HepG2 (cell line): ENCODE data around the gene UNC5CL. TPM values are rescaled to one million over a fixed set of nuclear protein-coding genes. Genes with fewer than 3 reads are reported as not detected.

Experiments used
- DPF2 ChIP-seq: sonication (generic); formaldehyde crosslinking; IDR thresholded peaks from 2 replicates; pipeline ENCODE4 v1.4.0; 2020; ENCODE audit warnings: mild to moderate bottlenecking, low read depth, missing genetic modification reagents, borderline replicate concordance
- GLI4 ChIP-seq: sonication (generic); formaldehyde crosslinking; IDR thresholded peaks from 2 replicates; pipeline ENCODE4 v1.5.1; 2020; ENCODE audit warnings: missing genetic modification reagents, mild to moderate bottlenecking, moderate library complexity, borderline replicate concordance
- IKZF4 ChIP-seq: sonication (generic); formaldehyde crosslinking; IDR thresholded peaks from 2 replicates; pipeline ENCODE4 v1.5.1; 2020; ENCODE audit warnings: borderline replicate concordance, mild to moderate bottlenecking, low read depth, missing genetic modification reagents; ENCODE audit errors: not compliant biosample characterization
- MIER3 ChIP-seq: IDR thresholded peaks from 2 replicates; pipeline ENCODE4 v1.6.1; 2016; ENCODE audit warnings: missing compliant biosample characterization, borderline replicate concordance
- MZF1 ChIP-seq: sonication (generic); formaldehyde crosslinking; IDR thresholded peaks from 2 replicates; pipeline ENCODE4 v1.8.1; 2023; ENCODE audit warnings: mild to moderate bottlenecking, missing genetic modification reagents, borderline replicate concordance
- NR2C2 ChIP-seq: sonication (generic); formaldehyde crosslinking; IDR thresholded peaks from 2 replicates; pipeline ENCODE4 v1.4.0; 2020; ENCODE audit warnings: missing genetic modification reagents, mild to moderate bottlenecking, moderate library complexity, borderline replicate concordance
- PCBP1 ChIP-seq: fragments of 200-400 bp; formaldehyde crosslinking; IDR thresholded peaks from 2 replicates; pipeline ENCODE4 v1.6.1; 2017; ENCODE audit warnings: mild to moderate bottlenecking, low read depth, low read length, borderline replicate concordance
- RBAK ChIP-seq: sonication (generic); formaldehyde crosslinking; IDR thresholded peaks from 2 replicates; pipeline ENCODE4 v1.5.1; 2020; ENCODE audit warnings: mild to moderate bottlenecking, missing genetic modification reagents
- STAG1 ChIP-seq: sonication (generic); formaldehyde crosslinking; IDR thresholded peaks from 2 replicates; pipeline ENCODE4 v1.4.0; 2020; ENCODE audit warnings: missing genetic modification reagents
- TEAD2 ChIP-seq: sonication (generic); formaldehyde crosslinking; IDR thresholded peaks from 2 replicates; pipeline ENCODE4 v1.9.0; 2021; ENCODE audit warnings: missing genetic modification reagents
- YEATS2 ChIP-seq: sonication (generic); formaldehyde crosslinking; IDR thresholded peaks from 2 replicates; pipeline ENCODE4 v1.4.0; 2020; ENCODE audit warnings: missing genetic modification reagents, borderline replicate concordance
- ZBTB1 ChIP-seq: sonication (generic); formaldehyde crosslinking; IDR thresholded peaks from 2 replicates; pipeline ENCODE4 v1.4.0; 2020; ENCODE audit warnings: missing genetic modification reagents, borderline replicate concordance
- ZIK1 ChIP-seq: sonication (generic); formaldehyde crosslinking; IDR thresholded peaks from 2 replicates; pipeline ENCODE4 v1.5.0; 2020; ENCODE audit warnings: mild to moderate bottlenecking, low read depth, missing genetic modification reagents, borderline replicate concordance
- ZNF138 ChIP-seq: sonication (generic); formaldehyde crosslinking; IDR thresholded peaks from 2 replicates; pipeline ENCODE4 v1.5.0; 2020; ENCODE audit warnings: mild to moderate bottlenecking, low read depth, missing genetic modification reagents
- ZNF232 ChIP-seq: sonication (generic); formaldehyde crosslinking; IDR thresholded peaks from 2 replicates; pipeline ENCODE4 v1.4.0; 2020; ENCODE audit warnings: missing genetic modification reagents, borderline replicate concordance
- ZNF383 ChIP-seq: sonication (generic); formaldehyde crosslinking; IDR thresholded peaks from 2 replicates; pipeline ENCODE4 v1.4.0; 2020; ENCODE audit warnings: missing genetic modification reagents, mild to moderate bottlenecking, borderline replicate concordance
- ZNF460 ChIP-seq: sonication (generic); formaldehyde crosslinking; IDR thresholded peaks from 2 replicates; pipeline ENCODE4 v1.5.1; 2020; ENCODE audit warnings: missing genetic modification reagents, mild to moderate bottlenecking, borderline replicate concordance
- ZNF619 ChIP-seq: sonication (generic); formaldehyde crosslinking; IDR thresholded peaks from 2 replicates; pipeline ENCODE4 v1.4.0; 2020; ENCODE audit warnings: mild to moderate bottlenecking, missing genetic modification reagents
- ZNF839 ChIP-seq: sonication (generic); formaldehyde crosslinking; IDR thresholded peaks from 2 replicates; pipeline ENCODE4 v1.4.0; 2020; ENCODE audit warnings: missing genetic modification reagents, mild to moderate bottlenecking, borderline replicate concordance
- ZSCAN12 ChIP-seq: sonication (generic); formaldehyde crosslinking; IDR thresholded peaks from 2 replicates; pipeline ENCODE4 v1.9.0; 2021; ENCODE audit warnings: mild to moderate bottlenecking, missing genetic modification reagents
- polyA plus RNA-seq, 8 experiments: library from polyadenylated mRNA; depleted of rRNA in 3 of 8; stranded (reverse) in 7 of 8; unstranded in 1 of 8; fragments of >200 nt; fragmentation: Illumina TruSeq in 4 of 8; extraction: Trizol in 4 of 8; gene quantifications; 2 replicates each; pipeline versions ENCODE4 v1.2.1 to v1.2.3, GENCODE V29; 2011 to 2016; ENCODE audit warnings: low read depth in 4 of 8, missing spikeins in 1 of 8, mixed read lengths in 1 of 8; ENCODE audit not compliant: insufficient read depth in 1 of 8
- total RNA-seq, 5 experiments: library from RNA; depleted of rRNA; stranded (reverse); fragments of >200 nt; fragmentation: Illumina TruSeq; extraction: Trizol; gene quantifications; 2 replicates each; pipeline ENCODE4 v1.2.3, GENCODE V29; 2016; ENCODE audit warnings: low read depth in 1 of 5
- TF ChIP-seq, protein P1 (sequence below): sonication (generic); formaldehyde crosslinking; conservative IDR thresholded peaks from 2 replicates; pipeline ENCODE4 v1.4.0; 2020; ENCODE audit warnings: missing genetic modification reagents
- TF ChIP-seq, protein P2 (sequence below): sonication (generic); formaldehyde crosslinking; IDR thresholded peaks from 2 replicates; pipeline ENCODE4 v1.8.0; 2022; ENCODE audit warnings: missing genetic modification reagents, low read depth, mild to moderate bottlenecking, borderline replicate concordance
- TF ChIP-seq, protein P3 (sequence below): sonication (generic); formaldehyde crosslinking; IDR thresholded peaks from 2 replicates; pipeline ENCODE4 v1.8.1; 2023; ENCODE audit warnings: mild to moderate bottlenecking, missing genetic modification reagents
- TF ChIP-seq, protein P4 (sequence below): sonication (generic); formaldehyde crosslinking; IDR thresholded peaks from 2 replicates; pipeline ENCODE4 v1.4.0; 2020; ENCODE audit warnings: missing genetic modification reagents

Gene UNC5CL
- total and polyA plus RNA-seq, 2 of the 13 experiments (the other 11 are each of a cell fraction or from before 2014, with no cell fraction given), result 2.4 to 2.5 TPM

DNA sequence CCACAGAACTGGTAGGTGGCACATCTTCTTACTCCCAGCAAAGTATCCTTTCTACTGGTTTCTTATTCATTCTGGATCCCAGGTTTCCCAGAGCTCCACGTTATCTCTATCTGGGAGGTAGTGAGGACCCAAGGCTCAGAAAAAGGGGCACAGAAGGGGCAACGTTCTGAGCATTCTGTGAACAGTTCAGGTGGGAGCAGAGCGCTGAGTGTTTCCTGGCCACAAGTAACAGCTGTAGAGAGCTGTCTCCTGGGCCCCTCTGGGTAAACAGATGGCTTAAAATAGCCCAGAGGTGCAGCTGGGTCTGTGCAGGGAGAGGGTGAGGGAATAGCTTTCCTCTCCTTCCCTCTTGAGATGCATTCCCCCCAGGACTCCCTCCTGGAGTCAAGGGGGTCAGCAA is 16.1 kb upstream of the UNC5CL start (continued):
- TF ChIP-seq, protein P1, sequence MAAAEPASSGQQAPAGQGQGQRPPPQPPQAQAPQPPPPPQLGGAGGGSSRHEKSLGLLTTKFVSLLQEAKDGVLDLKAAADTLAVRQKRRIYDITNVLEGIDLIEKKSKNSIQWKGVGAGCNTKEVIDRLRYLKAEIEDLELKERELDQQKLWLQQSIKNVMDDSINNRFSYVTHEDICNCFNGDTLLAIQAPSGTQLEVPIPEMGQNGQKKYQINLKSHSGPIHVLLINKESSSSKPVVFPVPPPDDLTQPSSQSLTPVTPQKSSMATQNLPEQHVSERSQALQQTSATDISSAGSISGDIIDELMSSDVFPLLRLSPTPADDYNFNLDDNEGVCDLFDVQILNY, result no peak
- TF ChIP-seq ZSCAN12 (CRISPR knock-in tag) (no peak), STAG1 (no peak), ZNF383 (CRISPR knock-in tag) (no peak), ZBTB1 (CRISPR knock-in tag) (no peak), ZNF138 (no peak), ZNF460 (CRISPR knock-in tag) (no peak), TEAD2 (no peak), ZNF619 (CRISPR knock-in tag) (no peak), MIER3 (CRISPR knock-in tag) (peak; percentile 56; the same call in 1 of the 2 replicates), GLI4 (no peak), ZIK1 (CRISPR knock-in tag) (no peak), ZNF232 (CRISPR knock-in tag) (no peak), DPF2 (CRISPR knock-in tag) (no peak), IKZF4 (no peak), NR2C2 (CRISPR knock-in tag) (no peak), YEATS2 (no peak), PCBP1 (no peak), ZNF839 (CRISPR knock-in tag) (no peak), MZF1 (CRISPR knock-in tag) (no peak), RBAK (CRISPR knock-in tag) (no peak)
- TF ChIP-seq, protein P2, sequence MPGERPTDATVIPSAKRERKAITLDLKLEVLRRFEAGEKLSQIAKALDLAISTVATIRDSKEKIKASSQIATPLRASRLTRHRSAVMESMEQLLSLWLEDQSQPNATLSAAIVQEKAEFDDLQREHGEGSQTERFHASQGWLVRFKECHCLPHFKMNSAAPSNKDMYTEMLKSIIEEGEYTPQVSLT (CRISPR knock-in tag), result no peak
- TF ChIP-seq, protein P3, sequence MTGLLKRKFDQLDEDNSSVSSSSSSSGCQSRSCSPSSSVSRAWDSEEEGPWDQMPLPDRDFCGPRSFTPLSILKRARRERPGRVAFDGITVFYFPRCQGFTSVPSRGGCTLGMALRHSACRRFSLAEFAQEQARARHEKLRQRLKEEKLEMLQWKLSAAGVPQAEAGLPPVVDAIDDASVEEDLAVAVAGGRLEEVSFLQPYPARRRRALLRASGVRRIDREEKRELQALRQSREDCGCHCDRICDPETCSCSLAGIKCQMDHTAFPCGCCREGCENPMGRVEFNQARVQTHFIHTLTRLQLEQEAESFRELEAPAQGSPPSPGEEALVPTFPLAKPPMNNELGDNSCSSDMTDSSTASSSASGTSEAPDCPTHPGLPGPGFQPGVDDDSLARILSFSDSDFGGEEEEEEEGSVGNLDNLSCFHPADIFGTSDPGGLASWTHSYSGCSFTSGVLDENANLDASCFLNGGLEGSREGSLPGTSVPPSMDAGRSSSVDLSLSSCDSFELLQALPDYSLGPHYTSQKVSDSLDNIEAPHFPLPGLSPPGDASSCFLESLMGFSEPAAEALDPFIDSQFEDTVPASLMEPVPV (CRISPR knock-in tag), result no peak
- TF ChIP-seq, protein P4, sequence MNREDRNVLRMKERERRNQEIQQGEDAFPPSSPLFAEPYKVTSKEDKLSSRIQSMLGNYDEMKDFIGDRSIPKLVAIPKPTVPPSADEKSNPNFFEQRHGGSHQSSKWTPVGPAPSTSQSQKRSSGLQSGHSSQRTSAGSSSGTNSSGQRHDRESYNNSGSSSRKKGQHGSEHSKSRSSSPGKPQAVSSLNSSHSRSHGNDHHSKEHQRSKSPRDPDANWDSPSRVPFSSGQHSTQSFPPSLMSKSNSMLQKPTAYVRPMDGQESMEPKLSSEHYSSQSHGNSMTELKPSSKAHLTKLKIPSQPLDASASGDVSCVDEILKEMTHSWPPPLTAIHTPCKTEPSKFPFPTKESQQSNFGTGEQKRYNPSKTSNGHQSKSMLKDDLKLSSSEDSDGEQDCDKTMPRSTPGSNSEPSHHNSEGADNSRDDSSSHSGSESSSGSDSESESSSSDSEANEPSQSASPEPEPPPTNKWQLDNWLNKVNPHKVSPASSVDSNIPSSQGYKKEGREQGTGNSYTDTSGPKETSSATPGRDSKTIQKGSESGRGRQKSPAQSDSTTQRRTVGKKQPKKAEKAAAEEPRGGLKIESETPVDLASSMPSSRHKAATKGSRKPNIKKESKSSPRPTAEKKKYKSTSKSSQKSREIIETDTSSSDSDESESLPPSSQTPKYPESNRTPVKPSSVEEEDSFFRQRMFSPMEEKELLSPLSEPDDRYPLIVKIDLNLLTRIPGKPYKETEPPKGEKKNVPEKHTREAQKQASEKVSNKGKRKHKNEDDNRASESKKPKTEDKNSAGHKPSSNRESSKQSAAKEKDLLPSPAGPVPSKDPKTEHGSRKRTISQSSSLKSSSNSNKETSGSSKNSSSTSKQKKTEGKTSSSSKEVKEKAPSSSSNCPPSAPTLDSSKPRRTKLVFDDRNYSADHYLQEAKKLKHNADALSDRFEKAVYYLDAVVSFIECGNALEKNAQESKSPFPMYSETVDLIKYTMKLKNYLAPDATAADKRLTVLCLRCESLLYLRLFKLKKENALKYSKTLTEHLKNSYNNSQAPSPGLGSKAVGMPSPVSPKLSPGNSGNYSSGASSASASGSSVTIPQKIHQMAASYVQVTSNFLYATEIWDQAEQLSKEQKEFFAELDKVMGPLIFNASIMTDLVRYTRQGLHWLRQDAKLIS (CRISPR knock-in tag), result no peak
